ENCODE measurements around the gene ITIH1. TPM values are rescaled to one million over a fixed set of nuclear protein-coding genes. Genes with fewer than 3 reads are reported as not detected.

The ITIH1 gene
- total RNA-seq, 1 donor from 2014 or later = not detected

GRCh38 chr3:52742418-52743041, 34.9 kb upstream of the ITIH1 start:
- TF ChIP-seq CTCF (conservative IDR thresholded peaks at IDR 0.05; ENCODE audit: low read depth, low read length) = peak; percentile 74
- no peak overlapping the region for H3K4me3 ChIP-seq (ENCODE audit: low read depth, low read length)
- DNase-seq (ENCODE audit: low read depth) = peak; percentile 12

GRCh38 chr3:52743152-52743551, 34.2 kb upstream of the ITIH1 start:
- DNase-seq (ENCODE audit: low read depth) = no peak
- no peak for TF ChIP-seq CTCF (conservative IDR thresholded peaks at IDR 0.05; ENCODE audit: low read depth, low read length)
- H3K4me3 ChIP-seq (ENCODE audit: low read depth, low read length) = no peak overlapping the region

GRCh38 chr3:52743721-52744120, 33.7 kb upstream of the ITIH1 start:
- TF ChIP-seq CTCF (conservative IDR thresholded peaks at IDR 0.05; ENCODE audit: low read depth, low read length) = no peak
- no peak for DNase-seq (ENCODE audit: low read depth)
- no peak overlapping the region for H3K4me3 ChIP-seq (ENCODE audit: low read depth, low read length)

- H3K4me3 ChIP-seq (ENCODE audit: low read depth, low read length) = no peak overlapping the region
- no peak for TF ChIP-seq CTCF (conservative IDR thresholded peaks at IDR 0.05; ENCODE audit: low read depth, low read length)
- no peak for DNase-seq (ENCODE audit: low read depth)
Observed at GRCh38 chr3:52752045-52752660, 25.2 kb upstream of the ITIH1 start.

- DNase-seq (ENCODE audit: low read depth) = no peak
- no peak overlapping the region for H3K4me3 ChIP-seq (ENCODE audit: low read depth, low read length)
- TF ChIP-seq CTCF (conservative IDR thresholded peaks at IDR 0.05; ENCODE audit: low read depth, low read length) = no peak
Observed at GRCh38 chr3:52754373-52754772, 23.0 kb upstream of the ITIH1 start.

- DNase-seq (ENCODE audit: low read depth) = no peak
- H3K4me3 ChIP-seq (ENCODE audit: low read depth, low read length) = no peak overlapping the region
- no peak for TF ChIP-seq CTCF (conservative IDR thresholded peaks at IDR 0.05; ENCODE audit: low read depth, low read length)
Observed at GRCh38 chr3:52756141-52756540, 21.3 kb upstream of the ITIH1 start.

GRCh38 chr3:52763466-52763865, 13.9 kb upstream of the ITIH1 start:
- no peak overlapping the region for H3K4me3 ChIP-seq (ENCODE audit: low read depth, low read length)
- no peak for TF ChIP-seq CTCF (conservative IDR thresholded peaks at IDR 0.05; ENCODE audit: low read depth, low read length)
- DNase-seq (ENCODE audit: low read depth) = no peak
